Neural crest cell (in vitro differentiated cells): ENCODE data around the gene FBN3. TPM values are rescaled to one million over a fixed set of nuclear protein-coding genes. Genes with fewer than 3 reads are reported as not detected.

Experiments used
- DNase-seq: peaks from one replicate; pipeline ENCODE4 v3.0.0; 2021; ENCODE audit warnings: low read depth, mixed read lengths, low spot score
- H3K27ac Mint-ChIP-seq: one replicate; pipeline ENCODE4 v1.8.0; 2021; ENCODE audit warnings: mild to moderate bottlenecking, mixed read lengths; ENCODE audit not compliant: unreplicated experiment
- H3K27me3 Mint-ChIP-seq: 2 replicates; pipeline ENCODE4 v1.8.0; 2021; ENCODE audit warnings: low read depth, mild to moderate bottlenecking, mixed read lengths
- H3K36me3 Mint-ChIP-seq: 2 replicates; pipeline ENCODE4 v1.8.0; 2021; ENCODE audit warnings: low read depth, mild to moderate bottlenecking, mixed read lengths
- H3K4me1 Mint-ChIP-seq: 2 replicates; pipeline ENCODE4 v1.8.0; 2021; ENCODE audit warnings: mixed read lengths
- H3K4me3 Mint-ChIP-seq: one replicate; pipeline ENCODE4 v1.8.0; 2021; ENCODE audit warnings: mild to moderate bottlenecking, mixed read lengths
- H3K9me3 Mint-ChIP-seq: 2 replicates; pipeline ENCODE4 v1.8.0; 2021; ENCODE audit warnings: mixed read lengths
- total RNA-seq: library from RNA; stranded (reverse); gene quantifications from 2 replicates; pipeline ENCODE4 v1.2.1, GENCODE V29; 2021
- TF ChIP-seq, protein P1 (sequence below): fragments of 200-600 bp; sonication (generic); conservative IDR thresholded peaks from 2 replicates; pipeline ENCODE4 v1.5.0; 2021; ENCODE audit warnings: antibody characterized with exemption, mild to moderate bottlenecking

The FBN3 gene
- total RNA-seq, 1 donor from 2014 or later = 13.9 TPM

GRCh38 chr19:8046569-8047165 lies 102.7 kb downstream of the FBN3 start:
- Mint-ChIP-seq H3K4me1 (peaks cover 10% of the 10 kb centered on the region), H3K36me3 (no peaks in the 10 kb centered on the region), H3K9me3 (no peaks in the 10 kb centered on the region), H3K27me3 (peaks cover 19% of the 10 kb centered on the region), H3K4me3 (no peak overlapping the region), H3K27ac (no peak overlapping the region)
- TF ChIP-seq, protein P1, sequence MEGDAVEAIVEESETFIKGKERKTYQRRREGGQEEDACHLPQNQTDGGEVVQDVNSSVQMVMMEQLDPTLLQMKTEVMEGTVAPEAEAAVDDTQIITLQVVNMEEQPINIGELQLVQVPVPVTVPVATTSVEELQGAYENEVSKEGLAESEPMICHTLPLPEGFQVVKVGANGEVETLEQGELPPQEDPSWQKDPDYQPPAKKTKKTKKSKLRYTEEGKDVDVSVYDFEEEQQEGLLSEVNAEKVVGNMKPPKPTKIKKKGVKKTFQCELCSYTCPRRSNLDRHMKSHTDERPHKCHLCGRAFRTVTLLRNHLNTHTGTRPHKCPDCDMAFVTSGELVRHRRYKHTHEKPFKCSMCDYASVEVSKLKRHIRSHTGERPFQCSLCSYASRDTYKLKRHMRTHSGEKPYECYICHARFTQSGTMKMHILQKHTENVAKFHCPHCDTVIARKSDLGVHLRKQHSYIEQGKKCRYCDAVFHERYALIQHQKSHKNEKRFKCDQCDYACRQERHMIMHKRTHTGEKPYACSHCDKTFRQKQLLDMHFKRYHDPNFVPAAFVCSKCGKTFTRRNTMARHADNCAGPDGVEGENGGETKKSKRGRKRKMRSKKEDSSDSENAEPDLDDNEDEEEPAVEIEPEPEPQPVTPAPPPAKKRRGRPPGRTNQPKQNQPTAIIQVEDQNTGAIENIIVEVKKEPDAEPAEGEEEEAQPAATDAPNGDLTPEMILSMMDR = no peak
- DNase-seq = no peak

DNA sequence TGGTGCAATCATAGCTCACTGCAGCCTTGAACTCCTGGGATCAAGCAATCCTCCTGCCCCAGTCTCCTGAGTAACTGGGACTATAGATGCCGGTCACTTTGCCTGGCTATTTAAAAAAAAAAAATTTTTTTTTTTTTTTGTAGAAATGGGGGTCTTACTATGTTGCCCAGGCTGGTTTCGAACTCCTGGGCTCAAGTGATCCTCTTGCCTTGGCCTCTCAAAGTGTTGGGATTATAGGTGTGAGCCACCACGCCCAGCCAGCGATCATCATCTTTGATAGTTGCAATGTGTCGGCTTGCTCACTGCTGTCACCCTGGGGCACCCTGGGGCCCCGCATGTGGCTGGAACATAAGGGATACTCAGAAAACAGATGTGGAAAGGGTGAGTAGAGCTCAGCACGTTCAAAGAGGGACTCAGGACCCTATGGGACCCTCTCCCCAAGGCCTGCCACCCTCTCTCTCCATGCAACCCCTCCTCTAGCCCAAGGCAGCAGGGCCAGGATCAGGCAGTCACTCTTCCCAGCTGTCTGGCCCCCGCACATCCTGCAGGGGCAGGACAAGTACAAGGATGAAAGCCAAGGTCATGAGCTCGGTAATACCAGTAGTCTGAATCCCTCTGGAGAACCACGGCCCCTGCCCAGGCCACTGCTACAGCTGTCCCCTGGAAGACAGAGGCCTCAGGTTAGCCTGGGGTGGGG lies 103.4 kb downstream of the FBN3 start:
- Mint-ChIP-seq H3K36me3 (no peaks in the 10 kb centered on the region), H3K27me3 (peaks cover 19% of the 10 kb centered on the region), H3K27ac (no peak overlapping the region), H3K9me3 (no peaks in the 10 kb centered on the region), H3K4me1 (peaks cover 10% of the 10 kb centered on the region), H3K4me3 (no peak overlapping the region)
- TF ChIP-seq, protein P1 = no peak
- DNase-seq = no peak

GRCh38 chr19:8044018-8044417 lies 105.4 kb downstream of the FBN3 start:
- Mint-ChIP-seq H3K9me3 (no peaks in the 10 kb centered on the region), H3K27ac (no peak overlapping the region), H3K4me1 (peaks cover 5% of the 10 kb centered on the region), H3K27me3 (peaks cover 9% of the 10 kb centered on the region), H3K36me3 (no peaks in the 10 kb centered on the region), H3K4me3 (no peak overlapping the region)
- no peak for DNase-seq
- TF ChIP-seq, protein P1 = no peak

DNA sequence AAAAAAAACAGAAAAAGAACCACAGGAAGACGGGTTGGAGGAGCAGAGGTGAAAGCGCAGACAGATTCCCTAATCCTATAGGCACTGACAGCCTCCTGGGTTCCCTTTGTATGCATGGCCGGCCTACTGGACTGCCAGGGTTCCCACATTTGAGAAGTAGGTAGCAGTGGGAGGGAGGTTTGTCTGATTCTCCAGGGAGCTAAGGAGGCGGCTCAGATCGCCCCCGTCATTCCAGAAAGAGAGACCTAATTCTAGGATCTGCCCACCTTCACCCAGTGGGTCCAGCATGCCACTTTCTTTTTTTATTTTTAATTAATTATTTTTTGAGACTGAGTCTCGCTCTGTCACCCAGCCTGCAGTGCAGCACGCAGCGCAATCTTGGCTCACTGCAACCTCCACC lies 106.5 kb downstream of the FBN3 start:
- TF ChIP-seq, protein P1 = no peak
- H3K36me3 Mint-ChIP-seq = no peaks in the 10 kb centered on the region
- no peaks in the 10 kb centered on the region for H3K9me3 Mint-ChIP-seq
- H3K27me3 Mint-ChIP-seq = peaks cover 6% of the 10 kb centered on the region
- DNase-seq = no peak
- H3K4me1 Mint-ChIP-seq = peaks cover 5% of the 10 kb centered on the region
- H3K27ac Mint-ChIP-seq = no peak overlapping the region
- no peak overlapping the region for H3K4me3 Mint-ChIP-seq

DNA sequence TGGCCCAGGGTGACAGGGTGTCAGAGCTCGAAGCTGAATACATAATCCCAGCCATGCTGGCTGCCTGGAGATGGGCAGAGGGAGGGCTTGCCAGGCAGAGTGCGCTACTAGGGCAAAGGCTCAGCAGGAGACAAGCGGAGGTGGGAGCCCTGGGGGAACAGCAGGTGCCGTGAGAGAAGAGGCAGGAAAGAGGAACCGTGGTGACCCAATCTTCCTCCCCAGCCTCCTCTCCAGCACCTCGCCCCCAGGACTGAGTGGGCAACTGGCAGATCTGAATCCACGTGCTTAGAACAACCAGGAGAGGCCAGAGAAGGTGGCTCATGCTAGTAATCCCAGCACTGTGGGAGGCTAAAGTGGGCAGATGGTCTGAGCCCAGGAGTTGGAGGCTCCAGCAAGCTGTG lies 107.9 kb downstream of the FBN3 start:
- no peaks in the 10 kb centered on the region for H3K9me3 Mint-ChIP-seq
- H3K27me3 Mint-ChIP-seq = no peaks in the 10 kb centered on the region
- TF ChIP-seq, protein P1 = no peak
- no peak for DNase-seq
- H3K4me1 Mint-ChIP-seq = no peaks in the 10 kb centered on the region
- H3K4me3 Mint-ChIP-seq = no peak overlapping the region
- no peaks in the 10 kb centered on the region for H3K36me3 Mint-ChIP-seq
- no peak overlapping the region for H3K27ac Mint-ChIP-seq
